GM21576 (cell line): Measurements from ENCODE around the gene SLC34A1.

Experiments used
- ATAC-seq: cut with Tn5 transposase; IDR thresholded peaks from one replicate; pipeline ENCODE4 v1.9.1; 2021; ENCODE audit warnings: mild to moderate bottlenecking, moderate library complexity; ENCODE audit not compliant: unreplicated experiment

Gene SLC34A1

GRCh38 chr5:177444106-177445051, 60.1 kb downstream of the SLC34A1 start:
- ATAC-seq, result no peak

DNA sequence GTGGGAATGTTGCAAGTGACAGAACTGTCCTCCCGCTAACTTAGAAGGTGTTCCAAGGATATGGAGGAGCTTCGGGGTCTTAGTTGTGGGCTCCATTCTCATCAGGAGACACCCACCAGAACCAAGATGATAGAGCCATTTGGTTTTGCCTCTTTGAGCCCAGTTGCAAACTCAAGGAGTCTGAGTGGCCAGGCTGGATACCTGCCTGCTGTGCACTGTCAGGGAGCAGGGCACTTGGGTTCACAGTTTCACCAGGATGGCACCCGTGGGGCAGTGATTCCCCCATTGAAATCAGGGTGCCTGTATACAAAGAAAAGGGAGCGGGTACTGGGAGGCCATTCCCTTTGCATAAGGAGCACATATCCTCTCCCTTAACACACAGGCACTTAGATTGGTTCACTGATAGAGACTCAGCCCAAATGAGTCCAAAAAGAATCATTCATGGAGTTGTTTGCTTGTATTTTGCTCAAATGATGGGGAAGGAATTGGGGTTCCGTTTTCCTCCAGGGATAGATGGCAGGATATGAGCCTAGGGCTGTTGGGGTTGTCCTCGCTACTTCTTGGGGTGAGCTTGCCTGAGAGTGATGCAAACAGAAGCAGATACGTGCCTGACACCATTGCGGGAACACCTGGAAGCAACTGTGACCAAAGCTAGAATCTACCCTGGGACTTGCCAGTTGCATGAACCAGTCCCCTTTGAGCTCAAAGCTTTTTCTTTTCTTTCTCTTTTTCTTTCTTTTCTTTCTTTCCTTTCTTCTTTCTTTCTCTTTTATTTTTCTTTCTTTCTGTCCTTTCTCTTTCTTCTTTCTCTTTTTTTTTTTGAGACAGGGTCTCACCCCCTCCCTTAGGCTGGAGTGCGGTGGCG, 61.0 kb downstream of the SLC34A1 start:
- ATAC-seq, result no peak

- ATAC-seq, result no peak
These were observed 61.6 kb downstream of the SLC34A1 start for GRCh38 chr5:177445917-177446199.

DNA sequence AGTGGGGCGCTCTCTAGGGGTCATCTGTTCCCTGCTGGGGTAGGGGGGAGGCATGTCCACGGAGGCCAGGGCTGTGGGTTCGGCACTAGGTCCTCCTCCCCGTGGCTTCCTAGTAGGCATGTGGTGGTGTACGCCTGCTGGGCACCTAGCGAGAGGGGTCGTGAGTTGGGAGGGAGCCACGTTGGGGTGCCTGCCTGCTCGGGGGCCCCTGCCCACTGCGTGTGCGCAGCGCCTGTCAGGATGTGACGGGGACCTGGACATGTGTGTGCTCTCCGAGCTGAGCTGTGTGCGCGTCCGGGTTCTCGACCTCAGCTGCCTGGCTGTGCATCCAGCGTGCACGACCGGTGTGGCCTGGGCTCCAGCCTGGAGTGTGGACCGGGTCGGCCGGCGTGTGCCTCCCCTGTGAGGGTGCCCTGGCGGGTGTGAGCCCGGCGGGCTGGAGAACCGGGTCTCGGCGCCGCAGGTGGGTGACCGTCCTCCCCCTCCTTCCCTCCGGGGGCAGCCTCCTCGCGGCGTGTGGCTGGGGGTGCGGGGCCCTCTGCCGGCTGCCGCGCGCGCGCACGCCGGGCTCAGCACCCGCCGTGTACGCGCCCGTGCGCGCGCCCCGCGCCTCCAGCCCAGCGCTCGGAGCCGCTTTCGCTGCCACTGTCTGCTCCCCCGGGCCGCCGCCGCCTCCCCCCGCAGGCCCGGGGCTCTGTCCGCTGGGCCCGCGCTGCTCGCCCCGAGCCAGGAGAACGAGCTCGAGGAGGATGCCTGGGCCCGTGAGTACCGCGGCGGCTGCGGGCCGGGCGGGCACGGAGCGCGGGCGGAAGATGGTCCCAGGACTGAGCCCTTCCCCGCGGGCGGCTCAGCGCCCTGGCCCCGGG, 62.2 kb downstream of the SLC34A1 start, which contains the start of gene PRR7:
Gene PRR7, plus strand, starts transcription at position 615 of the 866 bp plus-strand sequence. CDS start 8,254 bp downstream, outside the sequence.
- peak; percentile 40 for ATAC-seq

- peak; percentile 29 for ATAC-seq
These were observed 62.9 kb downstream of the SLC34A1 start for GRCh38 chr5:177447066-177447610.

DNA sequence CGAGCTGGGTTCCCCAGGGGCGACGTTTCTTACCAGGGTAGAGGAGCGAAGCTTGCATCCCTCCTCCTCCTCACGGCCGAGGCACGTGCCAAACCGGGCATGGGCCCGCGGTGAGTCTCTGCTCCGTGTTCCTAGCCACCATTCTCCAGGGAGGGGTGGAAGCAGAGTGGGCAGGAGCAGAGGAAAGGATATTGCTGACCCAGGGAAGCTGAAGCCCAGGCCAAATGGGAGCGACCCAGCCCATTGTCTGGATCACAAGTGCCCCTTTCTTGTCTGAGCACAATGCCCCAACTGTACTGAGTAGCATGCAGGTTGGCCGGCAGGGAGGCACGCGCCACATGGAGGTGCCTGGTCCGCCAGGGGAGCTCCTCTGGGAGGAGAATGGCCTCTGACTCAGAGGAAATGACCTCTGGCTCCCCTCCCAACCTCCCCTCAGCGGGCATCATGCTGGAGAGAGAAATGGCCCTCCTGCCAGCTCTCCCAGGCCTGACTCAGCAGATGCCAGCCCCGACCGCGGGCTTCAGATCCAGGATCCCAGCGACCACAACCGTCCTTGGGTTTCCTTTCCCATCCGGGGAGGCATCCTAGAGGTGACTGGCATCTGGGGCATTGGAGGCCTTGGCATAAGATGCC, 63.5 kb downstream of the SLC34A1 start:
- no peak for ATAC-seq
